GM19455 (cell line): ENCODE results near the gene VWF.

ENCODE experiments used
- ATAC-seq: cut with Tn5 transposase; IDR thresholded peaks from one replicate; pipeline ENCODE4 v1.9.1; 2021; ENCODE audit not compliant: unreplicated experiment

The VWF gene

DNA sequence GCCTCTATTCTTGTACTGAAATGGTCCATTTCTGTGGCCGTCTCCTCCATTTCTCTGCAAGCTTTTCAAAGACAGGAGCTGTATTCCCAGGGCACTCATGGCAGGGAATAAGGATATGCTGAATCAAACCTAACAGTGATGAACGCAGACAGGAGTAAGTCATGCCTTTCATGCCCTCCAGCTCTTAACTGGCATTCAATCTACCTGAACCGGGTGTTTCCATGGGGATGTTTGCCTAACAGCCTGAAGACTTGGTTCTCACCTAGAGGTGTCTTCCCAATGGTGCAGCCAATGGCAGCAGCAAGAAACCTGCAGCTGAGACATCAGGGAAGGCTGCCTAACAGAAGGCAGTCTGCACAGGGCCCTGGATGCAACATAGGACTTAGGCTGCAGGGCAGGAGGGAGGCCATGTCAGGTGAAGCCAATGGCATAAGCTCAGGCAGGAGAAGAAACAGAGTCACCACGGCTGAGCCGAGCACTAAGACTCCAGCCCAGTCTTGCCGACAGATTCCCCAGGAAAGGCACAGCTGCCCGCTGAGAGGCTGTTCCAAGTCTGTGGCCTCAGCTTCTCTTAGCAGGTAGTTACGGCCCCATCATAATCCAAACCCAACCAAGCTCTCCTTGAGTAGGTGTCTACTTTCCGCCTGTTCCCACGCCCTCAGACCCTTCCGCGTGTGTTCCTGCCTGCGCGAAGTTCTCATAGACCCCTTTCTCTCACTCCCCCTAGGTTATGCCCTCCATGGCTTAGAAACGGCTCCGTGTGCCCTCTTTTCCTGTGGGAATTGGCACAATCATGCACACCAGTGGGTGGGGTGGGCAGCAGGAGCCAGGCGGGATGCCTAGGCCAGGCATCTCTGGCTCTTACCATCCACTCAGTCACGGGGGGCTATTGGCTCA is 44.1 kb downstream of the VWF start:
- no peak for ATAC-seq

DNA sequence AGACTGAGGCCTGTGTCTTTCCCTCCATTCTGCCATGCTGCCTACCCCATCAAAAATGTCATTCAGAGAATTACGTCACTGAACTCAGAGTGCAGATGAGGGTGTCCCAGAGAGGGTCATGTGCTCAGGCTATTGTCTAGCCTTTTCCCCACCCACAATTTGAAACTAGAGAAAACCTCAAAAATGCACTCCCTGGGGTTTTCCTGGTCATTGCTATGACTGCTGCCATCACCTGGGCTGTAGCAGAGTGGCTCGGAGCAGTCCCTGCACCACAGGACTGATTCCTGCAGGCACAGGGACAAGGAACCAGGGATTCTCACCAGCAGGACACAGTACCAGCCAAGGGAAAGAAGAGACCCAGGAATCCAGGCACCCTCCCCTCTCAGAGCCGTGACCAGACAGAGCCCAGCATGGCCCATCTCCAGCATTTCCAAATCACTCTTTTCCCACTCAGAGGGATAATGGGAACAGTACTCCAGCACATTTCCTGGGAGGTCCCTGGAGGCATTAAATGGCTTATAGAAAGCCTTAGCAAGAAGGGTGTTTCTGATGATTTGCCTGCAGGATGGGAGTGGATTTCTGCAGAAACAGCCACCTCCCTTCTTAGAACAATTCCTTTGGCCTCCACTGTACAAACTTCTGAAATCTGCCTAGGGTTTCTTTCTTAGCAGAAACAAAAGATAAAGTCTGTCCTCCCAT is 45.9 kb downstream of the VWF start:
- no peak for ATAC-seq

- ATAC-seq, result no peak
These were observed 46.8 kb downstream of the VWF start for GRCh38 chr12:6077692-6078083.

DNA sequence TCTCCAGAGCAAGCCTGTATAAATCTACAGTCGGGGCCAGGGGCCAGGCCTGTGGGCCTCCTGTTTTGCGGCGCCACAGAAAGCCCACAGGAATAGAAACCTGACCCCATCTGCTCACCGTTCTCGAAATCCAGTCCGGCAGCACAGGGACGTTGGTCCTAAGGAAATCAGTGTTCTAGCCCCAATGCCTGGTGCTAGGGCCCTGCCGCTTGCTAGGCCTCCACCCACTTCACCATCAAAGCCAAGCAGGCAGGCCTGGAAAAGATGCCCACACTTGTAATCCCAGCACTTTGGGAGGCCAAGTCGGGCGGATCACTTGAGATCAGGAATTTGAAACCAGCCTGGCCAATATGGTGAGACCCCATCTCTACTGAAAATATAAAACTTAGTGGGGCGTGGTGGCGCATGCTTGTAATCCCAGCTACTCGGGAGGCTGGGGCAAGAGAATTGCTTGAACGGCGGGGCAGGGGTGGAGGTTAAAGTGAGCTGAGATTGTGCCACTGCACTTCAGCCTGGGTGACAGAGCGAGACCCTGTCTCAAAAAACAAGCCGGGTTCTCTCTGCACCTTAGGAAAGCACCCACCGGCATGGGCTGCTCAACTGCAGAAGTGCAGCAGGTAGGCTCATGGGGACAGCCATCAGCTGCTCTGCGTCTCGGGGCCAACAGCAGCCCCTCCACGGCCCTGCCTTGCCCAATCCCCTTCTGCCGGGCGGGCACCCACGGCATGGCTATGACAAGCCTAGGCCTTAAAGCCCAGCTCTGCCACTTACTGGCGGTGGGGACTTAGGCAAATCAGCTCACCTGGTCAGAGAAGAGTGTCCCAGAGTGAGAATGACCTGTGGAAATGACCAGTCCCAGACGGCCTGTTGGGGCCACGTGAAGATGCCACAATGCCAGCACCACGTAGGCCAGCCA is 47.4 kb downstream of the VWF start:
- ATAC-seq, result no peak

DNA sequence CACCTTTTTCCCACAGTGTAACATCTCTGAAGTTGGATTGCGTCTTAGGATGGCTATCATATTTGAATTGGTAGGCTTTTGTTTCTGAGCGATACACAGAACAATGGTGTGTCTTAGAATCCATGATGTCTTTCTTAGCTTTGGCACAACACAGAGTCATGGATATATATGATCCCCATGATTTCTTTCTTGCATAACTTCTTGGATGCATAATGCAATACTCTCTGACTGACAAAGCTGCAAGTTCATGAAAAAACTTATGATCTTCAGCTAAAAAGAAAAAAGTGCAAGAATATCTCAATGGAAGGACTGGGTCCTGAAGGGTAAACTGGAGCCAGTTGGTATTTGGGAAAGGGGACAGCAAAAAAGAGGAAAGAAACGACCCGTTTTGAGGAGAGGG is 48.1 kb downstream of the VWF start:
- ATAC-seq, result no peak

DNA sequence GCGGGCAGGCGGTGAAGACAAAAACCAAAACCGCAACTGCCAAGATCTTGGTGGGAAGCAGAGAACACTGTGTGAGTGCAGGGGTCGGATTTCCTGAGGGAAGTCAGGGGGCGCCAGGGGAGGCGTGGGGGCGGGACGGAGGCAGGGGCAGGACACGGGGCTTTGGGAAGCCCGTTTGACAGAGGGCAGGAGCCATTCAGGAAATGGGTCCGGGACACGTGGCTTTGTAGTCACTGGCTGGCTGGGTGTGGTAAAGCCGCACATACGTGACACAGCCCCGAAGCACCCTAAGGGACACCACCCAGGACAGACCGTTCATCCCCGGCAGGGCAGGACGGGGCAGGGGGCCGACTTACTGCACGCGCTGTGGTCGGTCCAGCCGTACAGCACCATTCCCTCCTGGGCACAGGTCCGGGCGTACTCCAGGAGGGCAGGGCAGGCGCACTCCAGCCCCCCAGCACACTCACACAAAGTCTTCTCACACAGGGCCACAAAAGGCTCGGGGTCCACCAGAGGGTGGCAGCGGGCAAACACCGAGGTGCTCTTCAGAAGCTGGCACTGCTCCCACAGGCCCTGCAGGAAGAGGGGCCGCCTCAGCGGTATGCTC is 49.4 kb downstream of the VWF start:
- no peak for ATAC-seq

DNA sequence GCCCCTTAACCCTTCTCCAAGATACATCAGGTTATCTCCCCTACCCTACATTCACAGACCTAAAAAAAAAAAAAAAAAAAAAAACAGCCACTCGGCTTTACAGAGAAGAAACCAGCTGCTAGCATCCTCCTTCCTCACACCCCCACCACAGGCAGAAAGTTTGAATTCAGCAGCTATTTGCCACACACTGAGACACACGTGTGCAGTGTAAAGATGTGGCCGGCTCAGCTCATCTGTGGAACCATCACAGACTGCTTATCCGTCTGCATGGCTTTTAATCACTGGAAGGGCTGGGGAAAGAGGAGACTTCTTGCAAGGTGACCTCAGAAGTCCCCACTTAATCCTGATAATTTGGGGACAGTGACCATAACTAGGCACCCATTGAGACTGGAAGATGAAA is 50.0 kb downstream of the VWF start:
- no peak for ATAC-seq

- ATAC-seq, result no peak
These were observed 51.0 kb downstream of the VWF start for GRCh38 chr12:6073426-6073825.

- ATAC-seq, result no peak
These were observed 52.1 kb downstream of the VWF start for GRCh38 chr12:6072302-6072752.

- no peak for ATAC-seq
These were observed 52.9 kb downstream of the VWF start for GRCh38 chr12:6071589-6071988.

GRCh38 chr12:6070472-6071257 is 53.8 kb downstream of the VWF start:
- ATAC-seq, result no peak

GRCh38 chr12:6069437-6070093 is 54.9 kb downstream of the VWF start:
- no peak for ATAC-seq

GRCh38 chr12:6068227-6068626 is 56.2 kb downstream of the VWF start:
- ATAC-seq, result no peak

DNA sequence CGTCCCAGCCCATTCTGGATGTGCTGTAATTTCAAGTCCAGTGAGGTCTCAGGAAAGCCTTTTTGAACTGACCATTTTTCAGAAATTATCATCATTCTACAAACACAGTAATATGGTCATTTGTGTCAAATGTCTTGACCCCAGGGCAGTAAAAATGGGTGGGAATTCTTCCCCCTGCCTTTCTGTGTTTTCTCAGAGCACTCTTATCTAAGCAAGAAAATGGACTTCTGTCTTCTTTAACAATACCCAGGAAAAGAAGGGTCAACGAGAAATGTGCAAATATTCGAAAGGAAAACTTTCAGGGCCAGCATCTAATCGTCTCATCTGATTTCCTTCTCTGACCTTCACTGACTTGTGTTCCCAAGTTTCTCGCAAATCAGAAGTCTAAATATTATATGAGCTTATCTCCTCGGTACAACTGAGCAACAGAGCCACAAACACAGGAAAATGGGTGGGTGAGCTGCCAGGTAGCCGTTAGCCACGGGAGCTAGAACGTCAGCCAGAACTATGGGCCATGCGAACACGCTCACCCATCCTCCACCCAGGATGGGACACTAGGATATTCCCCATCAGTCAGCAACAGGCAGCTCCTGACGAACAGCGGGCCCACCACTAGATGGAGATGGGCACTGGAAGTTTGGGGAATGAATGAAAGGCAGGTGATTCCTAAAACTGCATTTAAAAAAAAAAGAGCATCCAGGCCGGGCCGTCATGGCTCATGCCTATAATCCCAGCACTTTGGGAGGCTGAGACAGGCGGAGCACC is 57.1 kb downstream of the VWF start:
- no peak for ATAC-seq

DNA sequence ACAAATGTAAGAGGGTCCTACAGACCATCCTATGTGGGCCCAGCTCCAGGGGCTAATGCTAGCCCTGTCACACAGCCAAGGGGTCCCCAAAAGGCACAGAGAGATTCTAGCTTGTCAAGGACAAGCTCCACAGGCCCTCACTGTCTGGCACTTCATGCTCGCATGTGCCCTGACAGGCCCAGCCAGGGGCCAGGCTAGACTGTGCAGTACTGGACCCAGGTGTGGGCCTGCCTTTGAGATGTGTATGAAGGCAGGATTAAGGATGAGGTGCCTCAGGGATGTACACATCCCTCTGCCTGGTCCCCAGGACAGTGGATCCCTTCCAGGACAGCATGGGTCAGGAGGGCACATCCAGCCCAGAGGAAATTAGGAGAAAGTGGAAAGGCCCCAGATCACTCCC is 57.8 kb downstream of the VWF start:
- ATAC-seq, result no peak

DNA sequence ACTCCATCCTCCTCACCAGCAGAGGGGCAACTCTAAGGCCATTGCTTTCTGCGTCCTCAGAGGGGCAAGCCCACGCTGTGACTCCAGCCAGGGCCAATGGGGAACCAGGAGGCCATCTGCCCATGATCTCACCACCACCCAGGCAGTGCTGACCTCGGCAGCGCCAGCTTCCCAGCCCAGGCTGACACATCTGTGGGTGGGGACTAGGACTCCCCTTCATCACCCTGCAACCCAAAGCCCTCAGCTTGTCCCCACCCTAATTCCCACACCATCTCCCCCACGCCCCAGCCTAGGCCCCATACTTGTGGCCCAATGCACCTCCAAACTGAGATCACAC is 58.6 kb downstream of the VWF start:
- no peak for ATAC-seq

DNA sequence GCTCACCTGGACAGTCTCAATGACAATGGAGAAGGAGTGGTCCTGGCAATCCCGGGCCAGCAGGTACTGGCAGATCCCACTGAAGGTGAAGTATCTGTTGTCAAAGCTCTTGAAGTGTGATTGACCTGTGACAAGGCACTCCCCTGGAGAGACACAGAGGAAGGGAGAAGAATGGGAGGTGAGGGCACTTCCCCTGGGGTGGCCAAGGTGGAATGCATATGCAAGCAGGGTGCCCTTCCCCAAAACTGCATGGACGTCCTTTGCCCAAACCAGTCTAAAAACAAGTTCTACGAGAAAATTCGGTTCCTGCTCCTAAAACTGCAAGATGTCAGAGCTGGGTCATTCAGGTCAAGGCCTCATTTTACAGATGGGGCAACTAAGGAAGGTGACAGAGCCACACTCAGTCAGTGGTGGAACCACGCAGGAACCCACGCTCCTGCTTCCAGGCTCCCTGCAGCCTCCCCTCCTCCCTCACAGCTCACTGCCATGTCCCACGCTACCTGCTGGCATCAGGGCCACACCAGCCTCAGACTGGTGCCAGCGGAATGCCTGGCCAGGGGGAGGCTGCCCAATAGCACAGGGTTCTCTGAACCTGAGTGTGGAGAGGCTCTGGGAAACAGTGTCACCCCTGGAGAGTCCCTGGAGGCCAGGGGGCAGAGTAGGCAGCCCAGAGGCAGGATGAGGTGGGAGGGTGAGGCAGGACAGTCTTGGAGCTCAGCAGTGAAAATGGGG is 59.2 kb downstream of the VWF start:
- ATAC-seq, result no peak
